ENCODE data around the gene NAALADL2.

GRCh38 chr3:174937478-174937877, 78.3 kb downstream of the NAALADL2 start:
- no peak for TF ChIP-seq EZH2 (IDR thresholded peaks at IDR 0.05; ENCODE audit: low read length, missing control alignments)
- TF ChIP-seq, protein P1, sequence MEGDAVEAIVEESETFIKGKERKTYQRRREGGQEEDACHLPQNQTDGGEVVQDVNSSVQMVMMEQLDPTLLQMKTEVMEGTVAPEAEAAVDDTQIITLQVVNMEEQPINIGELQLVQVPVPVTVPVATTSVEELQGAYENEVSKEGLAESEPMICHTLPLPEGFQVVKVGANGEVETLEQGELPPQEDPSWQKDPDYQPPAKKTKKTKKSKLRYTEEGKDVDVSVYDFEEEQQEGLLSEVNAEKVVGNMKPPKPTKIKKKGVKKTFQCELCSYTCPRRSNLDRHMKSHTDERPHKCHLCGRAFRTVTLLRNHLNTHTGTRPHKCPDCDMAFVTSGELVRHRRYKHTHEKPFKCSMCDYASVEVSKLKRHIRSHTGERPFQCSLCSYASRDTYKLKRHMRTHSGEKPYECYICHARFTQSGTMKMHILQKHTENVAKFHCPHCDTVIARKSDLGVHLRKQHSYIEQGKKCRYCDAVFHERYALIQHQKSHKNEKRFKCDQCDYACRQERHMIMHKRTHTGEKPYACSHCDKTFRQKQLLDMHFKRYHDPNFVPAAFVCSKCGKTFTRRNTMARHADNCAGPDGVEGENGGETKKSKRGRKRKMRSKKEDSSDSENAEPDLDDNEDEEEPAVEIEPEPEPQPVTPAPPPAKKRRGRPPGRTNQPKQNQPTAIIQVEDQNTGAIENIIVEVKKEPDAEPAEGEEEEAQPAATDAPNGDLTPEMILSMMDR (conservative IDR thresholded peaks at IDR 0.05 in 1 of 2, IDR thresholded peaks at IDR 0.05 in 1 of 2; ENCODE audit: low read depth in 1 of 2, low read length in 2 of 2), result no peak
